Islet of Langerhans (tissue), 1 donor: ENCODE results near the gene BFAR.
A peak's percentile ranks its signal among the peaks of the same experiment; 100 is the strongest.
"Not testable (repeated sequence)": the region's sequence is repeated elsewhere in the genome, so short reads cannot be mapped to it uniquely, and the experiment has no call there.

Experiments used
- FAIRE-seq: peaks from one replicate; lab custom pipeline; 2011; peaks lifted over from hg19 to GRCh38; lab: Jason Lieb, UNC

BFAR gene

DNA sequence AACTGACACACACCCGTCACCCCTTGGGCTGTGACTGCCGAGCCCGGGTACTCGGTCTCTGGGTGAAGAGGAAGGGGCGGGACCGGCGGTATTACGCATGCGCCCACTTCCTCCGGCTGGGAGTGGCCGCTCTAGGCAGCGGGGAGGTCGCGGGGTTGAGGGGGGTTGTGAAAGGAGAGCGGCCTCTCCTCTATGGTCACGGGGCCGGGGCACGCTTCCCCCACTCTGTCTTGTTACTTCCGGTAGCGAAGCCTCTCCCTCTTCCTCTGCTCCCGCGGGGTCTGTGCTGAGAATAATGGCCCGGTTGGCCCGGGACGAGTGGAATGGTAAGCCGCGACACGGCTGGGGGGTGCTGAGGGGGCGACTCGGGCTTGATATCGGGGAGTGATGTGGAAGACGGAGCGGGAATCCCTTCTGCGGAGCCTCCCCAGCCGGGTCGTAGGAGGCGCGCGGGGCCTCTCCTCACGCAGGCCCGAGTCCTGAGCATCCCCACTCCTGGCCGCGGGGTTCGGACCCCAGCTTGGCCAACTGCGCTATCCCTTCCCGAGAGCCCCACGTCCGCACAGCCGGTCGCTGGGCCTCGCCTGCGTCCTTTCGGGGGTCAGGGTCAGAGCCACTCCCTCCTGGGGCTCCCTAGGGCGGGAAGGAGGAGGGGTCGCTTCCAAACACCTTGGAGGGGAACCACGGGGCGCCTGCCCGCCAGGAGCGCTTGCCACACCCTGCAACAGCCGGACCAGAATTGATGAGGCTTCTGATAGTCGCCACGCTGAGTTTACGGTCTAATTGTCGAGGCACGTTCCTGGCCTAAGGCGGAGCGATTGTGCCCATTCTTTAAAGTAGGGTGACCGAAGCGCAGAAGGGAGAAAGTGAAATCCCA is at the start of gene BFAR:
Gene BFAR (plus strand): TSS at position 259 of the 877 bp plus-strand sequence. CDS start 11,396 bp downstream, outside the sequence.
- no peak for FAIRE-seq

DNA sequence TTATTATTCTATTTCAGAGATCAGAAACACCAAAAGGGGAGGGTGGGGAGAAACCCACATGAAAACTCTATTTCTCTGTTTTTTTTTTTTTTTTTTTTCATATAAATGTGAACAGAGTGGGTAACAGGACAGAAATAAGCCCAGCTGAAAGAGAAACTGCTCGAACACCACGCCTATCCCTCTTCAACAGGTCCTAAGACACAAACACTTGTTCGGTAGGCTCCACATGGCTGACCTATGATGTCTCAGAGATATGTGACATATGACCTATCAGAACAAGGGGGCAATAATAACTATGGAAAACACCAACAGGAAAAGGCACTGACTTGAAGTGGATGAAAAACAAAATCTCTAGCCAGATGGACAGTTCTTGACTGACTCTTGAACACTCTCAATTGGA is 47.5 kb upstream of the BFAR start:
- no peak for FAIRE-seq

DNA sequence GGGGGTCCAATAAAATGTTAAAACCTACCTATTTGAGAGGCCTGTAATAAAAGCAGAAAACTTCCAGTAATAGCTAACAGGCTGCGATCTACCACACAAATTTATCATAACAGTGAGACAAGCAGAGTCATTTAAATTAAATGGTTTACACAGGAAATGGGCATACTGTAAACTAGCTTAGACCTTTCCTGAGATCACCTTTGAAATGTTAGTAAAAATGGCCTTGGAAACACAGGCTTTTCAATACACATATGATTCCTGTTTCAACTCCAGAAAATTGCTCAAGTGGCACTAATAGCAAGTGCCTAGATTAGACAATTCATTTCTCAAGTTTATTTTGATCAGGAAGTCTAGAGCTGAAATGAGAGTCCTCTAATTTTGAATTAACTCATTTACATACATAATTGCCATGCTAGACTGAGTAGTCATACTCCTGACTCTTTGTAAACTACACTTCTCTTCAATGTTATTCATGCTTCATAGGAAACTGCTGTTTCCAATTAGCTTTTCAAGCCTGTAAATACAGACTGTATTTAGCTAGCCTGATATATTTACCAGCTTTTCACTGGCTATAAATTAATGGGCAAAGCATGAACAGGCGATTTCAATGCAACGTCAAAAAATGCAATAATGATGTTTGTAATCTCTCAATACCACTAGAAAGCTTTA is 46.0 kb upstream of the BFAR start:
- FAIRE-seq: peak; percentile 72

DNA sequence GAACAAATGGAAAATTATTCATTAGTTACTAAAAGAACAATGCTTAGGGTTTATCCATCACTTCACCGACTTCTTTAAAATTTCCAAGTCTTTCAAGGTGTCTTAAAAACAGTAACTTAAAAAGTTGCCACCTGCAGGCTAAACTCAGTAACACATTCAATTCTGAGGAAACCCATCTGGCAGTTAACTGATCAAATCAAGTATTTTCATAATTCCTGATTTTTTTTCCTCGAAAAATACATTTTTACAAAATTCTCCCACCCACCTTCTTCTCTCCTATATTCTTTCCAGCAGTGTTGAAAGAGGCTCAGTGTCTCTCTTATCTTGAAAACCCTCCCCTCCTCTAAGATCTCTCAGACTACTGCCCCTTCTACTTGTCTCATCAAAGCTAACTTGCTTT is 32.6 kb upstream of the BFAR start:
- no peak for FAIRE-seq

DNA sequence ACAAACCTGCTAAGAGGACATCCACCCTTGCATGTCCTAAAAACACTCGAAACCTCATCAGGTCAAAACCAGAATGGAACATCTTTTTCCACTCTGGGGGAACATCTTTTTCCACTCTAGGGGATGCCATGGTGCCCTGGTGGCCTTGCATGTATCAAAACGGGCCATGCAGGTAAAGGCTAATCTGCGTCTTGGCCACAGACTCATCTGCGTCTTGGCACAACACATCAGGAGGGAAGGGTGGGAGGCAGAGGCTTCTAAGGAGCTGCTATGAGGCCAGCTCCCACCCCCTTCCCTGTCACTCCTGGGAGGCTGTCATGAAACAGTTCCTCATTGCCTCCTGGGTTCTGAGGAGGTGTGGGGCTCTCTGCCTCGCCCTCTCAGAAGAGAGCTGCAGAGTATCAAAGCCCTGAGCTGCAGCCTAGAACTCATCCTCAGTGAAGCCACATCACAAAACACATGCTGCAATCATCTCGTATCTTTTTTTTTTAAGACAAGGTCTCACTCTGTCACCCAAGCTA is 30.2 kb upstream of the BFAR start:
- FAIRE-seq: no peak

- no peak for FAIRE-seq
Measured at GRCh38 chr16:14606102-14606501, 26.6 kb upstream of the BFAR start.

DNA sequence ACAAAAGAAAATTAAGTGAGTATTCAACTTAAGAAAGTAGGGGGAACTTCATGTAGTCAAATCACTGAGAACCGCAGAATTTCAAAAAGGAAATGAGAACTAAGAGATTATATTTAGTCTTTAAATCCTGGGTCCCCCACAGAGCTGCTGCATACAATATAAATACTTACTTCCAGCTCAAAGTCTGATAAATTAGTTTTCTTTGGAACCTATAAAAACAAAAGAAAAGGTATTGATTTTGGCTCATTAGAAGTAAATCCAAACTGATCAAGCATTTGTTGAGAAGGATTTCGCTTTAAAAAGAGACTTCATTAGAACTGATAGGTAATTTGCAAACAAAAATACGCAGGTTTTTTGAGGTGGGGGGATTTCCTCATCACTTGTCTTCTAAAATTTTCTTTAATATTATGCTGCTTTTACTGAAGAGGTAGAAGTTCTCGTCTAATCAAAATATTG is 24.6 kb upstream of the BFAR start:
- FAIRE-seq: no peak

GRCh38 chr16:14608604-14609003 is 24.1 kb upstream of the BFAR start:
- FAIRE-seq: no peak

GRCh38 chr16:14609716-14610115 is 23.0 kb upstream of the BFAR start:
- FAIRE-seq: no peak

DNA sequence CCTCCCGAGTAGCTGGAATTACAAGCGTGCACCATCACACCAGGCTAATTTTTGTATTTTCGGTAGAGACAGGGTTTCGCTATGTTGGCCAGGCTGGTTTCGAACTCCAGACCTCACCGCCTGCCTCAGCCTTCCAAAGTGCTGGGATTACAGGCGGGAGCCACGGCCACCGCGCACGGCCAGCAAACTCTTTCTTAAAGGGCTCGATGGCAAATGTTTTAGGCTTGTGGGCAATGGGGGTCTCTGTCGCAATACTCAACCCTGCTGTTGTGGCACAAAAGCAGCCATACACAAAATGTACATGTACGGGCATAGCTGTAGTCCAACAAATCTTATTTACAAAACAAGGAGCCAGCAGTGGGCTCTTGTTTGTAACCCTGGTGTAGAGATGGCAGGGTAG is 21.1 kb upstream of the BFAR start:
- no peak for FAIRE-seq

DNA sequence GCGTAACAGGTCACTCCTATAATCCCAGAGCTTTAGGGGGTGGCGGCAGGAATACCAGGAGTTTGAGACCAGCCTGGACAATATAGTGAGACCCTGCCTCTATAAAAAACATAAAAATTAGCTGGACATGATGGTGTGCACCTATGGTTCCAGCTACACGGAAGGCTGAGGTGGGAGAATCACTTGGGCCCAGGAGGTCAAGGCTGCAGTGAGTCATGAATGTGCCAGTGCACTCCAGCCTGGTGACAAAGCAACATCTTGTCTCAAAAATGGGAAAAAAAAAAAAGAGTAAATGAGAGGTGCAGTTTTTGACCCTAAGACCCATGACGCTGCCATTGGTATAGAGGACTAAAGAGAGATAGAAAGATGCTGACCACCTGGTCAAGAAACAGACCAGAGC is 18.8 kb upstream of the BFAR start:
- no peak for FAIRE-seq

GRCh38 chr16:14616280-14616679 is 16.5 kb upstream of the BFAR start:
- no peak for FAIRE-seq

GRCh38 chr16:14618566-14618965 is 14.2 kb upstream of the BFAR start:
- no peak for FAIRE-seq

- FAIRE-seq: no peak
Measured at GRCh38 chr16:14627078-14627477, 5.7 kb upstream of the BFAR start.

- no peak for FAIRE-seq
Measured at GRCh38 chr16:14628806-14629611, 3.7 kb upstream of the BFAR start.

DNA sequence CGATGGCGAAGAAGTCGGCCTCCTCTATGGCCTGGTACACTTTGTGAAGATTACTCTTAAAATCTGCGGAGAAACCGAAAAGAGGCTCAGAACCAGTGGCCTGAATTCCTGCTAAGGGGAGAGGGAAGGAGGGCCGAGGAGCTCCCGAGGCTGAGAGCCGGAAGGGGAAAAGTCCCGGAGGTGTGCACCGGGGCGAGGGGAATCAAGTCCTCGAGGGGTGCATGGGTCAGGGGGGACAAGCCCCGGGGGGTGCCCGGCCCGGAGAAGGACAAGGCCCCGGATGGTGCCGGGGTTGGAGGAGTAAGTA is 3.2 kb upstream of the BFAR start:
- FAIRE-seq: no peak

- FAIRE-seq: no peak
Measured at GRCh38 chr16:14629919-14630619, 2.7 kb upstream of the BFAR start, which contains the start of gene PARN. TSS of gene PARN (minus strand) at chr16:14630260. CDS start at chr16:14630125, 135 bp downstream.

- FAIRE-seq: not testable (repeated sequence)
Measured at GRCh38 chr16:14630620-14631330, 2.0 kb upstream of the BFAR start.

DNA sequence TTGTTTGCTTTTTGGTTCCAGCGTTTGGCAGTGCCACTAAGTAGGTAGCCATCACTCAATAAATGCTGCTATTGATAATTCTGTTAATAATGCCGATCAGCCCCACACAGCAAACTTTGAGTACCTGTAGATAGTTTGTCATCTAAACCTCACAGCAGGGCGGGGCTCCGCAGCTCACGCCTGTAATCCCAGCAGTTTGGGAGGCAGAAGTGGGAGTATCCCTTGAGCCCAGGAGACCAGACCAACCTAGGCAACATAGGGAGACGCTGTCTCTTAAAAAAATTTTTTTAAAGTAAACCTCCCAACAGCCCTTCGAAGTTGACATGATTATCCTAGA is 1.6 kb downstream of the BFAR start:
- FAIRE-seq: no peak

DNA sequence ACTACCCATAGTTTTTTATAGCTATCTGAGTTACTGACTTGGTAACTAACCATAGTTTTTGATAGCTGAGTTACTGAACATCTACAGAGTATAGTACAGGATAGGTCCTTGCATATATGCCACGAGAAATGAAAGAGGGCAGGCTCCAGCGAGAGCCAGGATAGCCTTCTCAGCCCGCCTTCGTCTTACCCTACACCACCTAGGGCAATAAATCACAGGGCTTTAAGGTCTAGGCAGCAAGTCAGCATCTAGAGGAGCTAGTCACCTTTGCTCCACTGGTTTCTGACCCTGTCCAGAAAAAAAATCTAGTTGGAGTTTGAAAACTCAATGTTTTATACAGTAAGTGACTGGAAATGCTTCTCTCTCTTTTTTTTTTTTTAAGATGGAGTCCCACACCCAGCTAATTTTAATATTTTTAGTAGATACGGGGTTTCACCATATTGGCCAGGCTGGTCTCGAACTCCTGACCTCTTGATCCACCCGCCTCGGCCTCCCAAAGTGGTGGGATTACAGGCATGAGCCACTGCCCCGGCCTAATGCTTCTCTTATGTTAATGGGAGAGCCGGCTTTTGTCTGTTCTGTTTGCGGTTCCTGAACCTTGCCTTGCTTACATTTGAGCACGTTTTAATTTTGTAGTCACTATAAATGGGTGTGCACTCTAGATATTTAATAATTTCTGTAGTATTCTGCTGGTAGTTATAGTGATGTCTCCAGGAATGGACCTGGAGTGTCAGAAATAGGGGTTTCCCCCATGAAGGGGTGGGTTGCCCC is 2.8 kb downstream of the BFAR start:
- no peak for FAIRE-seq
